Measurements from ENCODE around the gene CASK.

- no peak for TF ChIP-seq CTCF (IDR thresholded peaks at IDR 0.05)
- TF ChIP-seq POLR2AphosphoS5 (IDR thresholded peaks at IDR 0.05; ENCODE audit: low read depth, low read length), result no peak
Observed at GRCh38 chrX:41499195-41499594, 424.2 kb downstream of the CASK start.

All from Panc1 (cell line).